Bronchial epithelial cell (primary cell): Measurements from ENCODE around the gene DCLK2. TPM values are rescaled to one million over a fixed set of nuclear protein-coding genes. Genes with fewer than 3 reads are reported as not detected.

Experiments
- DNase-seq: peaks from one replicate; pipeline ENCODE4 v3.0.0-alpha.2; 2010; ENCODE audit warnings: low read depth
- FAIRE-seq: peaks from 2 replicates; lab custom pipeline; 2011; peaks lifted over from hg19 to GRCh38; lab: Jason Lieb, UNC
- H3K27me3 ChIP-seq: 2 replicates; pipeline ENCODE4 v1.5.1; 2011; ENCODE audit warnings: low read length; ENCODE audit not compliant: control insufficient read depth, insufficient read depth
- H3K36me3 ChIP-seq: 2 replicates; pipeline ENCODE4 v1.5.1; 2011; ENCODE audit warnings: low read length; ENCODE audit not compliant: control insufficient read depth, insufficient read depth
- H3K4me3 ChIP-seq: 2 replicates; pipeline ENCODE4 v1.5.1; 2011; ENCODE audit warnings: mild to moderate bottlenecking, low read depth, low read length, control low read depth
- total RNA-seq: library from RNA; depleted of rRNA; stranded (reverse); fragments of >200 nt; gene quantifications from 2 replicates; pipeline ENCODE4 v1.2.1, GENCODE V29; 2014
- TF ChIP-seq, protein P1 (sequence below): IDR thresholded peaks from 2 replicates; pipeline ENCODE4 v1.5.1; 2011; ENCODE audit warnings: mild to moderate bottlenecking, moderate library complexity, low read length, control low read depth, inconsistent platforms; ENCODE audit not compliant: insufficient read depth, severe bottlenecking

DCLK2 gene
- total RNA-seq, 1 donor from 2014 or later, result not detected

DNA sequence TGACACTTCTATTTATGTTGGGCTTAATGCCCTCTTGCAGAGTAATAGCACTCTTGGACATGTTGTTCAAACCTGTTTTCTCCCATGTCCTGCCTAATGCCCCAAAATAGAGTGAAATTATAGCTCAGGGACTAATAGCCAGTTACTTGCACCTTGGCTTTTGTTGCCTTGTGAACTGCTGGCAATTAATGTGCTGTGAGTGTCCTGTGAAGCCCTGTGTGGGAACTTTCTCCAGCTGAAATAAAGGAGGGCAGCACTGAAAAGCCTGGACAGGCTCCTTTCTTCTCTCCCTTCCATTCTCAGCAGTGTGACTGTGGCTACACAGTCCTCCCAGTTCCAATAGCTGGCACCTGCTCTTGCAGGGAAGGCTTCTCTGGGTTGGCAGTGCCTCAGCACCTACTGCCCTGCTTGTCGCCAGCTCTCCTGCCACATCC is 72.4 kb downstream of the DCLK2 start:
- no peaks in the 10 kb centered on the region for H3K36me3 ChIP-seq
- no peak for FAIRE-seq
- H3K27me3 ChIP-seq, result no peaks in the 10 kb centered on the region
- no peak overlapping the region for H3K4me3 ChIP-seq
- TF ChIP-seq, protein P1, sequence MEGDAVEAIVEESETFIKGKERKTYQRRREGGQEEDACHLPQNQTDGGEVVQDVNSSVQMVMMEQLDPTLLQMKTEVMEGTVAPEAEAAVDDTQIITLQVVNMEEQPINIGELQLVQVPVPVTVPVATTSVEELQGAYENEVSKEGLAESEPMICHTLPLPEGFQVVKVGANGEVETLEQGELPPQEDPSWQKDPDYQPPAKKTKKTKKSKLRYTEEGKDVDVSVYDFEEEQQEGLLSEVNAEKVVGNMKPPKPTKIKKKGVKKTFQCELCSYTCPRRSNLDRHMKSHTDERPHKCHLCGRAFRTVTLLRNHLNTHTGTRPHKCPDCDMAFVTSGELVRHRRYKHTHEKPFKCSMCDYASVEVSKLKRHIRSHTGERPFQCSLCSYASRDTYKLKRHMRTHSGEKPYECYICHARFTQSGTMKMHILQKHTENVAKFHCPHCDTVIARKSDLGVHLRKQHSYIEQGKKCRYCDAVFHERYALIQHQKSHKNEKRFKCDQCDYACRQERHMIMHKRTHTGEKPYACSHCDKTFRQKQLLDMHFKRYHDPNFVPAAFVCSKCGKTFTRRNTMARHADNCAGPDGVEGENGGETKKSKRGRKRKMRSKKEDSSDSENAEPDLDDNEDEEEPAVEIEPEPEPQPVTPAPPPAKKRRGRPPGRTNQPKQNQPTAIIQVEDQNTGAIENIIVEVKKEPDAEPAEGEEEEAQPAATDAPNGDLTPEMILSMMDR, result no peak
- DNase-seq, result no peak

DNA sequence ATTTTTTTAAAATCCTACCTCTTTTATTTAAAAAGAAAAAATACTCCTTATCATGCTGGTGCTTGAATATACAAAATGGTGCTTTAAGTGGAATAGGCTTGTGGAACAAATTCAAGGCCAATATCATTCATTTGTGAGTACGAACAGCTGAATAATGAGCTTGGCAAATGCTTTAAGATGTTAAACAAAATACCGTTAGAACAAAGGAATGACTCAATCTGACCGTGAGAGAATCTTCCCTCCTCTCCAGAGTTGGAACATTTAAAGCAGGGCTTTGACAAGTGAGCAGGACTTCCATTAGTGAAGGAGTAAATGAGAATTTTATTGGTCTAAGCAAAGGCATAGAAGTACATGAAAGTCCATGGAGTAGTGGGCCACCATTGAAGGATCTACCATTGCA is 74.5 kb downstream of the DCLK2 start:
- DNase-seq (no peak), FAIRE-seq (no peak)
- TF ChIP-seq, protein P1, result no peak

DNA sequence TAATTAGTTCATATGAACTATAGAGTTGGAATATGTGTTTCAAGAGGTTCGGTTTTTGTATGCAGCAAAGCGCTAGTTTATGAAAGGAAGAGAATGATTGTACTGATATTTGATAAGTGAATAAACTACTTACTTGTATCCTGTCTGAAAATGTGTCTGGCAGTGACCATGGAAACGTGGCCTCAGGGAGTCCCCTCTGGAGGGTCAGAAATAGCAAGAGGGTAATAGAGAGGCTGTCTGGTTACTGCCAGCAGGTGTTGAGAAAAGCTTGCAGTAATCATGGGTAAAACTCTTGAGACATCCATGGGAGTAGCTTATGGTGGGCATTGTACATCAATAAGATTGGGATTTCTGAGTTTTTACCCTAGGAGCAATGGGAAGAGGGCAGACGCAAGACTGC is 77.1 kb downstream of the DCLK2 start:
- no peaks in the 10 kb centered on the region for H3K27me3 ChIP-seq
- FAIRE-seq, result no peak
- no peak overlapping the region for H3K4me3 ChIP-seq
- TF ChIP-seq, protein P1, result no peak
- no peaks in the 10 kb centered on the region for H3K36me3 ChIP-seq
- no peak for DNase-seq

More for the DNA sequence above, 74.5 kb downstream of the DCLK2 start:
- no peaks in the 10 kb centered on the region for H3K27me3 ChIP-seq
- no peaks in the 10 kb centered on the region for H3K36me3 ChIP-seq
- no peak overlapping the region for H3K4me3 ChIP-seq

DNA sequence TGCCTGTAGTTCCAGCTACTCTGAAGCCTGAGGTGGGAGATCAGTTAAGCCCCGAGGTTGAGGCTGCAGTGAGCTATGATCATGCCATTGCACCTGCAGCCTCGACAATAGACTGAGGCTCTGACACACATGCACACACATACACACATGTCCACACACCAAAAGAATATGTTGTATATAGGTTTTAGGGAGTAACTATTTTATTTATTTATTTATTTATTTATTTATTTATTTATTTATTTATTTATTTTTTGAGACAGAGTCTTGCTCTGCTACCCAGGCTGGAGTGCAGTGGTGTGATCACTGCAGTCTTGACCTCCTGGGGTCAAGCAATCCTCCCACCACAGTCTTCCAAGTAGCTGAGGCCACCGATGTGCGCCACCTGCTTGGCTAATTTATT is 78.3 kb downstream of the DCLK2 start:
- TF ChIP-seq, protein P1, result no peak
- H3K4me3 ChIP-seq, result no peak overlapping the region
- DNase-seq (no peak), FAIRE-seq (no peak)
- H3K36me3 ChIP-seq, result no peaks in the 10 kb centered on the region
- no peaks in the 10 kb centered on the region for H3K27me3 ChIP-seq

DNA sequence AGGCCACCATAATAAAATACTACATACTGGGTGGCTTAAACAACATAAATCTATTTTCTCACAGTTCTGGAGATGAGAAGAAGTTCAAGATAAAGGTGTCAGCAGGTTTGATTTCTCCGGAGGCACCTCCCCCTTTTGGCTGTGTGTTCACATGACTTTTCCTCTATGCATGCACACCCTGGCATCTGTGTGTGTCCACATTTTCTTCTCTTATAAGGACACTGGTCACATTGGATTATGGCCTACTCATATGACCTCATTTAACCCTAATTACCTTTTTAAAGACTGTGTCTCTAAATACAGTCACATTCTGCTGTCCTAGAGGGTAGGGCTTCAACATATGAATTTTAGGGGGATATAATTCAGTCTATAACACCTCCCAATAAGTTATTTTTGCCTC is 79.8 kb downstream of the DCLK2 start:
- TF ChIP-seq, protein P1, result no peak
- no peak for FAIRE-seq
- Histone ChIP-seq H3K27me3 (no peaks in the 10 kb centered on the region), H3K4me3 (no peak overlapping the region), H3K36me3 (no peaks in the 10 kb centered on the region)
- no peak for DNase-seq

DNA sequence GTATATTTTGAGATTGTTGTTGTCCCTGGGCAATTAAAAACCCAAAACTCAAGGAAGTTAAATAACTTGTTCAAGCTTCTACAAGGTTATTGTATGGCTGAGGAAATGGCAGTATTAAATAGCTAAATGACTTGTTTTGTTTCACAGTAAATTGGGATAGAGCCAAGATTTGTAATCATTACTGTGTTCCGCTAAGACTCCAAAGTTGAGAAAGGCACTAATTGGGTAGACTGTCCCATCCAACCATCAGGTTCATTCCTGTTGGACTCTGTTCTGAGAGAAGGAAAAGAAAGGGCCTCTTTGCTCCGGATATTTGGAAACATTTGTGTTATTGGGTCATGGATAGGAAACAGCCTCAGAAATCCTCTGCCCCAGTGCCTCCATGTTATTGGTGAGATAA is 82.2 kb downstream of the DCLK2 start:
- no peak for DNase-seq
- Histone ChIP-seq H3K4me3 (no peak overlapping the region), H3K36me3 (no peaks in the 10 kb centered on the region), H3K27me3 (no peaks in the 10 kb centered on the region)
- no peak for FAIRE-seq
- TF ChIP-seq, protein P1, result no peak
